DMS79 treated with DMSO at 0.1 percent for 48 hours (cell line): ENCODE data around the gene SNAI3.

Experiments used
- DNase-seq: peaks from one replicate; lab custom pipeline; 2025; lab: John Stamatoyannopoulos, UW

Gene SNAI3

GRCh38 chr16:88721815-88722755 lies 35.8 kb upstream of the SNAI3 start:
- DNase-seq, result no peak

GRCh38 chr16:88721236-88721635 lies 34.9 kb upstream of the SNAI3 start:
- no peak for DNase-seq

GRCh38 chr16:88720396-88720970 lies 34.2 kb upstream of the SNAI3 start:
- no peak for DNase-seq

GRCh38 chr16:88719933-88720296 lies 33.6 kb upstream of the SNAI3 start:
- no peak for DNase-seq

GRCh38 chr16:88719267-88719932 lies 33.1 kb upstream of the SNAI3 start:
- DNase-seq, result no peak

GRCh38 chr16:88718178-88718577 lies 31.9 kb upstream of the SNAI3 start:
- DNase-seq, result no peak

GRCh38 chr16:88716601-88717001 lies 30.3 kb upstream of the SNAI3 start:
- DNase-seq, result no peak

GRCh38 chr16:88716201-88716600 lies 29.9 kb upstream of the SNAI3 start:
- DNase-seq, result no peak

GRCh38 chr16:88715312-88716190 lies 29.2 kb upstream of the SNAI3 start:
- no peak for DNase-seq

GRCh38 chr16:88714420-88715302 lies 28.4 kb upstream of the SNAI3 start:
- no peak for DNase-seq

GRCh38 chr16:88713568-88714419 lies 27.5 kb upstream of the SNAI3 start:
- no peak for DNase-seq

GRCh38 chr16:88713054-88713453 lies 26.7 kb upstream of the SNAI3 start:
- no peak for DNase-seq

GRCh38 chr16:88712362-88712979 lies 26.2 kb upstream of the SNAI3 start:
- no peak for DNase-seq

- no peak for DNase-seq
Observed at GRCh38 chr16:88711750-88712340, 25.5 kb upstream of the SNAI3 start.

- DNase-seq, result no peak
Observed at GRCh38 chr16:88710556-88710955, 24.2 kb upstream of the SNAI3 start.

- DNase-seq, result no peak
Observed at GRCh38 chr16:88706965-88707826, 20.9 kb upstream of the SNAI3 start.

- DNase-seq, result peak; percentile 21
Observed at GRCh38 chr16:88706229-88706964, 20.1 kb upstream of the SNAI3 start, which contains the start of the genes CTU2 and RNF166. Gene CTU2, plus strand, starts transcription at chr16:88706503. Its CDS starts 28 bp downstream, at chr16:88706531. Gene RNF166, minus strand, starts transcription at chr16:88706408. Its CDS starts 83 bp downstream, at chr16:88706325.
